PFSK-1 (cell line): ENCODE results near the gene DNAL1.

ENCODE experiments used
- POLR2AphosphoS5 ChIP-seq: IDR thresholded peaks from 2 replicates; pipeline ENCODE4 v1.6.1; 2012; ENCODE audit warnings: low read depth, mild to moderate bottlenecking, control low read depth, low read length, moderate library complexity
- TAF1 ChIP-seq: IDR thresholded peaks from 2 replicates; pipeline ENCODE4 v1.6.1; 2012; ENCODE audit warnings: low read length, control low read depth, borderline replicate concordance; ENCODE audit not compliant: insufficient read depth

DNA sequence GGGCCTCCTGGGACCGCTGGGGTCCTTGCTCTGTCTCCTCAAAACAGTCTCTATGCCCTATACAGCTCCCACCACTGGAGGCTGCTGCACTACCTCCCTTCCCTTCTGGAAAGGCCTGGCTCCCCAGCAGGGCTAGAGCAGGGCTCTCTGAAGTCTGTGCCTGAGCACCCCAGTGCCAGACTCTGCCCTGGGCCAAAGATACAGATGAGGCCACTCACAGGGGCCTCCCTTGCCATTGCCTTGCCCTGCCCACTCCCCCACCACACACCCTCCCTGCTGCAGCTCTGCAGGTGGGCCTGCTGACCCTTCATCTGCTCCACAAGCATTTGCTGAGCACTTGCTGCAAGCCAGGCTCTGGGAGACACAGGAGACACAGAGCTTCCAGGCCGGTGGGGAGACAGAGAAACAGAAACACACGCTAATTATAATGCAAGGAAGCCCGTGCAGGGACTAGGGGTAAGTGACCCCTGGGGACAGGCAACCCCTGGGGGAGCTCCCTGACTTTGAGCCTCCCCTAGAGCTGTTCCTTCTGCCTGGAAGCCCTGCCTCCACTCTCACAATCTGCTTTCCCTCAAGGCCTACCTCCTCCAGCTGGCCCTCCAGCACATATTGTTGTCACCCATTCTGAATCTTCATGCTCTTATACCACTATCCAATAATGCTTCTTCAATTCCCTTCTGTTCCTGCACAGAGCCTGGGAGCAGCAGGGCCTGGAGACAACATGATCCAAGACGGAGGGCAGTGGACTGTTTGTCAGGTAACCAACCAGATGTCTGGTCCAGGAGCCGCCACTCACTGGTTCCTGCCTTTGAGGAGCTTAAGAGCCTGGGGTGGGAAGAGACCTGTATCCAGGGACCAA lies 102.0 kb downstream of the DNAL1 start:
- TF ChIP-seq POLR2AphosphoS5 (no peak), TAF1 (no peak)
